Mesendoderm (in vitro differentiated cells): ENCODE measurements around the gene PNLIPRP1.

Source experiments
- DNase-seq: peaks from one replicate; pipeline ENCODE4 v3.0.0; 2013
- H2AK5ac ChIP-seq: 2 replicates; pipeline ENCODE4 v1.6.1; 2013; ENCODE audit warnings: low read length, inconsistent platforms
- H2BK120ac ChIP-seq: 2 replicates; pipeline ENCODE4 v1.6.1; 2013; ENCODE audit warnings: low read depth, mild to moderate bottlenecking, low read length, moderate library complexity, mixed read lengths
- H2BK15ac ChIP-seq: replicated peaks from 2 replicates; pipeline ENCODE4 v1.6.1; 2013; ENCODE audit warnings: low read depth, mild to moderate bottlenecking, moderate library complexity
- H2BK5ac ChIP-seq: 2 replicates; pipeline ENCODE4 v1.6.1; 2013; ENCODE audit warnings: low read length, inconsistent platforms
- H3K18ac ChIP-seq: 2 replicates; pipeline ENCODE4 v1.6.1; 2013; ENCODE audit warnings: mild to moderate bottlenecking, low read length, mixed read lengths
- H3K23ac ChIP-seq: one replicate; pipeline ENCODE4 v1.6.1; 2013; ENCODE audit warnings: low read length
- H3K27ac ChIP-seq: 2 replicates; pipeline ENCODE4 v1.5.1; 2013; ENCODE audit warnings: low read depth, mild to moderate bottlenecking, inconsistent platforms, low read length, moderate library complexity
- H3K27me3 ChIP-seq: 2 replicates; pipeline ENCODE4 v1.6.1; 2013; ENCODE audit warnings: low read length, control low read depth, mild to moderate bottlenecking, inconsistent platforms; ENCODE audit not compliant: insufficient read depth, poor library complexity
- H3K36me3 ChIP-seq: 2 replicates; pipeline ENCODE4 v1.6.1; 2013; ENCODE audit warnings: low read length, inconsistent platforms; ENCODE audit not compliant: control insufficient read depth, insufficient read depth
- H3K4ac ChIP-seq: one replicate; pipeline ENCODE4 v1.6.1; 2013; ENCODE audit warnings: low read depth, mild to moderate bottlenecking, low read length, moderate library complexity
- H3K4me1 ChIP-seq: 2 replicates; pipeline ENCODE4 v1.6.1; 2013; ENCODE audit warnings: low read depth, low read length, inconsistent platforms; ENCODE audit not compliant: control insufficient read depth
- H3K4me2 ChIP-seq: 2 replicates; pipeline ENCODE4 v1.6.1; 2013; ENCODE audit warnings: low read length
- H3K4me3 ChIP-seq: 2 replicates; pipeline ENCODE4 v1.5.1; 2013; ENCODE audit warnings: mild to moderate bottlenecking, low read length
- H3K56ac ChIP-seq: one replicate; pipeline ENCODE4 v1.6.1; 2013; ENCODE audit warnings: low read length
- H3K79me1 ChIP-seq: 2 replicates; pipeline ENCODE4 v1.6.1; 2013; ENCODE audit warnings: low read length, inconsistent platforms
- H3K79me2 ChIP-seq: 2 replicates; pipeline ENCODE4 v1.6.1; 2013; ENCODE audit warnings: mild to moderate bottlenecking, low read length; ENCODE audit not compliant: control insufficient read depth, insufficient read depth
- H3K9ac ChIP-seq: 2 replicates; pipeline ENCODE4 v1.6.1; 2013; ENCODE audit warnings: low read length, inconsistent platforms
- H4K5ac ChIP-seq: one replicate; pipeline ENCODE4 v1.6.1; 2013; ENCODE audit warnings: low read length
- H4K8ac ChIP-seq: one replicate; pipeline ENCODE4 v1.6.1; 2013; ENCODE audit warnings: low read depth, mild to moderate bottlenecking, control low read depth, low read length, moderate library complexity
- WGBS: extraction: QIAGEN DNeasy Blood & Tissue Kit; methylation state at CpG from one replicate; pipeline ENCODE4 v1.1.7; 2013; ENCODE audit warnings: low lambda C conversion rate, missing lambda C conversion rate; ENCODE audit not compliant: insufficient coverage; ENCODE audit errors: extremely low coverage; 5-methylcytosine and 5-hydroxymethylcytosine counted together

The PNLIPRP1 gene

GRCh38 chr10:116553378-116553980, 37.3 kb upstream of the PNLIPRP1 start:
- Histone ChIP-seq H4K5ac (no peak overlapping the region), H3K27ac (no peak overlapping the region), H2AK5ac (no peak overlapping the region), H3K79me1 (no peaks in the 10 kb centered on the region), H3K4me2 (no peak overlapping the region), H3K36me3 (no peaks in the 10 kb centered on the region), H3K27me3 (no peaks in the 10 kb centered on the region), H2BK120ac (no peak overlapping the region), H3K18ac (no peak overlapping the region), H3K4me1 (no peaks in the 10 kb centered on the region), H2BK15ac (no peak overlapping the region), H3K9ac (no peak overlapping the region), H4K8ac (no peak overlapping the region), H3K4ac (no peak overlapping the region), H2BK5ac (no peak overlapping the region), H3K23ac (no peak overlapping the region), H3K56ac (no peak overlapping the region), H3K79me2 (no peaks in the 10 kb centered on the region), H3K4me3 (no peak overlapping the region)
- no peak for DNase-seq
- no CpG with 5 or more reads among the region's 13 CpGs for WGBS

DNA sequence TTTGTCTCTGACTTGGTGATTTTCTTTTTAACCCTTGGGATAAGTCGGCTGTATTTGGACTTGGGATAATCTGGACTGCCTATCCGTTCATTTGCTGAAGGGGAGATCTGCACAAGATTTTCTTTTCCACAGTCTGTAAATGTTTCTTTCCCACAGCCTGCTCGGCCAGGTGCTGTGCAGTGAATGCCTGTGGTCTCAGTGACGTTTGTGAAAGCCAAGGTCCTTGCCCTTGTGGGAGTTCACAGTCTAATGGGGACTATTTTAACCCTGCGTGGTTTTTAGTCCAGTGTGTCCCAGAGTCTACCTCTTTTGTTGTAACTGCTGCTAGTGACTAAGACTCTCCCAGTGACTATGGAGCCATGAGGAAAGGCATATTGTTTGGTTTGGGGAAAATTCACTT, 36.1 kb upstream of the PNLIPRP1 start:
- Histone ChIP-seq H2BK15ac (no peak overlapping the region), H2BK5ac (no peak overlapping the region), H2AK5ac (no peak overlapping the region), H3K4me2 (no peak overlapping the region), H3K23ac (no peak overlapping the region), H2BK120ac (no peak overlapping the region), H3K79me2 (no peaks in the 10 kb centered on the region), H3K36me3 (no peaks in the 10 kb centered on the region), H4K8ac (no peak overlapping the region), H3K18ac (no peak overlapping the region), H3K4ac (no peak overlapping the region), H3K4me1 (no peaks in the 10 kb centered on the region), H4K5ac (no peak overlapping the region), H3K79me1 (no peaks in the 10 kb centered on the region), H3K4me3 (no peak overlapping the region), H3K27me3 (no peaks in the 10 kb centered on the region), H3K56ac (no peak overlapping the region), H3K9ac (no peak overlapping the region), H3K27ac (no peak overlapping the region)
- no CpG with 5 or more reads among the region's 5 CpGs for WGBS
- no peak for DNase-seq

- no peaks in the 10 kb centered on the region for H3K36me3 ChIP-seq
- H3K4me2 ChIP-seq, result no peak overlapping the region
- H2AK5ac ChIP-seq, result no peak overlapping the region
- H3K79me2 ChIP-seq, result no peaks in the 10 kb centered on the region
- no peak overlapping the region for H3K18ac ChIP-seq
- no peaks in the 10 kb centered on the region for H3K79me1 ChIP-seq
- no peak overlapping the region for H3K9ac ChIP-seq
- no peak overlapping the region for H4K5ac ChIP-seq
- no peak overlapping the region for H2BK15ac ChIP-seq
- H3K56ac ChIP-seq, result no peak overlapping the region
- H3K27me3 ChIP-seq, result no peaks in the 10 kb centered on the region
- DNase-seq, result no peak
- no peak overlapping the region for H3K23ac ChIP-seq
- no peak overlapping the region for H4K8ac ChIP-seq
- H2BK120ac ChIP-seq, result peak overlapping the region; percentile 73
- H3K4me1 ChIP-seq, result no peaks in the 10 kb centered on the region
- WGBS, result no CpG with 5 or more reads among the region's 6 CpGs
- H3K27ac ChIP-seq, result no peak overlapping the region
- no peak overlapping the region for H3K4me3 ChIP-seq
- H2BK5ac ChIP-seq, result no peak overlapping the region
- no peak overlapping the region for H3K4ac ChIP-seq
Observed at GRCh38 chr10:116555880-116556279, 34.9 kb upstream of the PNLIPRP1 start.

- Histone ChIP-seq H3K36me3 (no peaks in the 10 kb centered on the region), H3K4me3 (no peak overlapping the region), H3K4me2 (no peak overlapping the region), H2BK120ac (no peak overlapping the region), H3K56ac (no peak overlapping the region), H3K4ac (no peak overlapping the region), H2BK5ac (no peak overlapping the region), H3K79me1 (no peaks in the 10 kb centered on the region), H4K8ac (no peak overlapping the region), H3K23ac (no peak overlapping the region), H4K5ac (no peak overlapping the region), H2AK5ac (no peak overlapping the region), H2BK15ac (no peak overlapping the region), H3K27ac (no peak overlapping the region), H3K4me1 (no peaks in the 10 kb centered on the region), H3K79me2 (no peaks in the 10 kb centered on the region), H3K18ac (no peak overlapping the region), H3K27me3 (no peaks in the 10 kb centered on the region), H3K9ac (no peak overlapping the region)
- no peak for DNase-seq
- no CpG with 5 or more reads among the region's 5 CpGs for WGBS
Observed at GRCh38 chr10:116557305-116557880, 33.4 kb upstream of the PNLIPRP1 start.

GRCh38 chr10:116565534-116565933, 25.2 kb upstream of the PNLIPRP1 start:
- no peaks in the 10 kb centered on the region for H3K27me3 ChIP-seq
- no peak overlapping the region for H3K4me2 ChIP-seq
- no peak overlapping the region for H4K8ac ChIP-seq
- no peaks in the 10 kb centered on the region for H3K4me1 ChIP-seq
- H3K23ac ChIP-seq, result no peak overlapping the region
- no peak overlapping the region for H2AK5ac ChIP-seq
- H3K27ac ChIP-seq, result no peak overlapping the region
- no peak overlapping the region for H3K56ac ChIP-seq
- H3K36me3 ChIP-seq, result no peaks in the 10 kb centered on the region
- no peaks in the 10 kb centered on the region for H3K79me1 ChIP-seq
- H2BK5ac ChIP-seq, result no peak overlapping the region
- H3K4ac ChIP-seq, result no peak overlapping the region
- no CpG with 5 or more reads among the region's 8 CpGs for WGBS
- H2BK15ac ChIP-seq, result no peak overlapping the region
- no peak overlapping the region for H3K4me3 ChIP-seq
- no peaks in the 10 kb centered on the region for H3K79me2 ChIP-seq
- no peak for DNase-seq
- no peak overlapping the region for H4K5ac ChIP-seq
- H2BK120ac ChIP-seq, result no peak overlapping the region
- H3K18ac ChIP-seq, result no peak overlapping the region
- no peak overlapping the region for H3K9ac ChIP-seq

GRCh38 chr10:116566932-116567331, 23.8 kb upstream of the PNLIPRP1 start:
- Histone ChIP-seq H2BK120ac (no peak overlapping the region), H2AK5ac (no peak overlapping the region), H3K56ac (no peak overlapping the region)

More at GRCh38 chr10:116566932-116567331, 23.8 kb upstream of the PNLIPRP1 start:
- Histone ChIP-seq H3K79me2 (no peaks in the 10 kb centered on the region), H3K79me1 (no peaks in the 10 kb centered on the region), H2BK5ac (no peak overlapping the region), H3K4me1 (no peaks in the 10 kb centered on the region), H3K23ac (no peak overlapping the region), H3K27ac (no peak overlapping the region), H3K18ac (no peak overlapping the region), H3K4me3 (no peak overlapping the region), H3K9ac (no peak overlapping the region), H3K4ac (no peak overlapping the region), H3K4me2 (no peak overlapping the region), H3K36me3 (no peaks in the 10 kb centered on the region), H4K8ac (no peak overlapping the region), H3K27me3 (no peaks in the 10 kb centered on the region), H4K5ac (no peak overlapping the region), H2BK15ac (no peak overlapping the region)
- DNase-seq, result no peak
